Activated naive CD4-positive, alpha-beta T cell treated with anti-CD3 and anti-CD28 coated beads, Interleukin-2, amount 50 U/mL, for 72 hours (primary cell): ENCODE measurements around the gene RAPGEF2. TPM values are rescaled to one million over a fixed set of nuclear protein-coding genes. Genes with fewer than 3 reads are reported as not detected.

Source experiments
- ATAC-seq, 2 donors: fragments of 150-1000 bp; cut with Tn5 transposase; 2 replicates each; pipeline ENCODE4 v1.10.0; 2021; ENCODE audit warnings: mild to moderate bottlenecking in 2 of 2, moderate library complexity in 2 of 2
- DNase-seq, 2 donors: peaks; one replicate each; pipeline ENCODE4 v3.0.0; 2021 to 2022; ENCODE audit warnings: low spot score in 2 of 2
- H3K27ac Mint-ChIP-seq, 2 donors: one replicate each; pipeline ENCODE4 v1.8.0; 2022; ENCODE audit warnings: mild to moderate bottlenecking in 2 of 2, mixed read lengths in 2 of 2
- H3K36me3 Mint-ChIP-seq, 2 donors: one replicate each; pipeline ENCODE4 v1.8.0; 2022; ENCODE audit warnings: mixed read lengths in 2 of 2
- H3K9me3 Mint-ChIP-seq, 2 donors: one replicate each; pipeline ENCODE4 v1.8.0; 2022; ENCODE audit warnings: mixed read lengths in 2 of 2
- total RNA-seq, 2 donors: library from RNA; stranded (reverse); gene quantifications; one replicate each; pipeline ENCODE4 v1.2.3, GENCODE V29; 2022

The RAPGEF2 gene
- total RNA-seq, 2 donors from 2014 or later = 11.1 to 34.8 TPM

GRCh38 chr4:159382856-159383561, 280.1 kb downstream of the RAPGEF2 start:
- ATAC-seq (no peak), DNase-seq (no peak)
- Mint-ChIP-seq H3K27ac (no peak overlapping the region), H3K9me3 (peaks cover 4 to 12% of the 10 kb centered on the region in 2 donors), H3K36me3 (no peaks in the 10 kb centered on the region)

- ATAC-seq (no peak), DNase-seq (no peak)
- H3K27ac Mint-ChIP-seq = no peak overlapping the region
- H3K9me3 Mint-ChIP-seq = peaks cover 4 to 12% of the 10 kb centered on the region in 2 donors
- H3K36me3 Mint-ChIP-seq = no peaks in the 10 kb centered on the region
Observed at GRCh38 chr4:159383562-159383931, 280.7 kb downstream of the RAPGEF2 start.

- no peak overlapping the region for H3K27ac Mint-ChIP-seq
- DNase-seq (no peak), ATAC-seq (no peak)
- H3K9me3 Mint-ChIP-seq = peaks cover 4 to 12% of the 10 kb centered on the region in 2 donors
- H3K36me3 Mint-ChIP-seq = no peaks in the 10 kb centered on the region
Observed at GRCh38 chr4:159384017-159384416, 281.1 kb downstream of the RAPGEF2 start.

- no peak overlapping the region for H3K27ac Mint-ChIP-seq
- ATAC-seq = no peak
- H3K9me3 Mint-ChIP-seq = peaks cover 4 to 12% of the 10 kb centered on the region in 2 donors
- no peak for DNase-seq
- no peaks in the 10 kb centered on the region for H3K36me3 Mint-ChIP-seq
Observed at GRCh38 chr4:159384632-159385031, 281.8 kb downstream of the RAPGEF2 start.

- ATAC-seq = no peak
- Mint-ChIP-seq H3K27ac (no peak overlapping the region), H3K9me3 (peaks cover 4 to 9% of the 10 kb centered on the region in 2 donors), H3K36me3 (no peaks in the 10 kb centered on the region)
- DNase-seq = no peak
Observed at GRCh38 chr4:159386620-159387019, 283.7 kb downstream of the RAPGEF2 start.

- no peak for DNase-seq
- no peak overlapping the region for H3K27ac Mint-ChIP-seq
- H3K9me3 Mint-ChIP-seq = peaks cover 4 to 9% of the 10 kb centered on the region in 2 donors
- ATAC-seq = no peak
- no peaks in the 10 kb centered on the region for H3K36me3 Mint-ChIP-seq
Observed at GRCh38 chr4:159389756-159390155, 286.9 kb downstream of the RAPGEF2 start.

- no peak for ATAC-seq
Observed at GRCh38 chr4:159390648-159391047, 287.8 kb downstream of the RAPGEF2 start.

GRCh38 chr4:159395693-159396092, 292.8 kb downstream of the RAPGEF2 start:
- Mint-ChIP-seq H3K36me3 (no peaks in the 10 kb centered on the region), H3K27ac (no peak overlapping the region), H3K9me3 (no peaks in the 10 kb centered on the region)
- no peak for ATAC-seq
- no peak for DNase-seq

More at GRCh38 chr4:159390648-159391047, 287.8 kb downstream of the RAPGEF2 start:
- no peaks in the 10 kb centered on the region for H3K36me3 Mint-ChIP-seq
- no peak overlapping the region for H3K27ac Mint-ChIP-seq
- DNase-seq = no peak
- H3K9me3 Mint-ChIP-seq = peaks cover 4 to 9% of the 10 kb centered on the region in 2 donors

- no peak for DNase-seq
- no peak for ATAC-seq
- H3K36me3 Mint-ChIP-seq = no peaks in the 10 kb centered on the region
- H3K9me3 Mint-ChIP-seq = no peaks in the 10 kb centered on the region
- H3K27ac Mint-ChIP-seq = no peak overlapping the region
Observed at GRCh38 chr4:159396151-159396550, 293.3 kb downstream of the RAPGEF2 start.

GRCh38 chr4:159398236-159398638, 295.4 kb downstream of the RAPGEF2 start:
- Mint-ChIP-seq H3K27ac (no peak overlapping the region), H3K9me3 (no peaks in the 10 kb centered on the region), H3K36me3 (no peaks in the 10 kb centered on the region)
- DNase-seq (no peak), ATAC-seq (no peak)

GRCh38 chr4:159400558-159401225, 297.8 kb downstream of the RAPGEF2 start:
- Mint-ChIP-seq H3K27ac (no peak overlapping the region), H3K36me3 (no peaks in the 10 kb centered on the region), H3K9me3 (no peaks in the 10 kb centered on the region)
- DNase-seq (no peak), ATAC-seq (no peak)

- Mint-ChIP-seq H3K9me3 (no peaks in the 10 kb centered on the region), H3K27ac (no peak overlapping the region), H3K36me3 (no peaks in the 10 kb centered on the region)
- ATAC-seq (no peak), DNase-seq (no peak)
Observed at GRCh38 chr4:159401226-159401712, 298.4 kb downstream of the RAPGEF2 start.

GRCh38 chr4:159401791-159402380, 299.0 kb downstream of the RAPGEF2 start:
- H3K36me3 Mint-ChIP-seq = no peaks in the 10 kb centered on the region
- H3K27ac Mint-ChIP-seq = no peak overlapping the region
- no peak for ATAC-seq
- no peaks in the 10 kb centered on the region for H3K9me3 Mint-ChIP-seq
- DNase-seq = no peak
